Lower leg skin (tissue), 4 donors: ENCODE results near the gene ZNF444. TPM values are rescaled to one million over a fixed set of nuclear protein-coding genes. Genes with fewer than 3 reads are reported as not detected.
"Not testable (repeated sequence)": the region's sequence is repeated elsewhere in the genome, so short reads cannot be mapped to it uniquely, and the experiment has no call there.

Source experiments
- DNase-seq, 2 donors: peaks; one replicate each; pipeline ENCODE4 v3.0.0-alpha.2; 2019; ENCODE audit warnings: low spot score in 2 of 2
- H3K4me3 ChIP-seq: fragments of 200-600 bp; sonication (generic); 2 replicates; pipeline ENCODE4 v1.5.1; 2017; ENCODE audit warnings: mild to moderate bottlenecking, low read depth; ENCODE audit not compliant: poor library complexity, severe bottlenecking
- CTCF ChIP-seq, 3 donors: fragments of 450-650 bp; IDR thresholded peaks; one replicate each; pipeline ENCODE4 v1.5.1; 2016; ENCODE audit warnings: antibody characterized with exemption in 3 of 3, mild to moderate bottlenecking in 3 of 3, moderate library complexity in 2 of 3
- POLR2A ChIP-seq, 2 donors: fragments of 450-650 bp; IDR thresholded peaks; one replicate each; pipeline ENCODE4 v1.6.1; 2016 to 2017; ENCODE audit warnings: antibody characterized with exemption in 2 of 2, mild to moderate bottlenecking in 1 of 2, moderate library complexity in 1 of 2
- WGBS, 2 donors: methylation state at CpG; one replicate each; pipeline ENCODE4 v1.1.5; 2018; 5-methylcytosine and 5-hydroxymethylcytosine counted together
- intact Hi-C: fragments of 100-400 bp; cut with DNase I; formaldehyde crosslinking; loops from one replicate; pipeline ENCODE4 v1.15.0; 2023; ENCODE audit warnings: low total_unique reads
- total RNA-seq, 4 donors: library from RNA; depleted of rRNA; stranded (reverse); fragments of >200 nt; gene quantifications; one replicate each; pipeline ENCODE4 v1.1.0, GENCODE V29; 2016

ZNF444 gene
- total RNA-seq, 4 donors from 2014 or later: 22.1 to 39.5 (median 30.6) TPM

DNA sequence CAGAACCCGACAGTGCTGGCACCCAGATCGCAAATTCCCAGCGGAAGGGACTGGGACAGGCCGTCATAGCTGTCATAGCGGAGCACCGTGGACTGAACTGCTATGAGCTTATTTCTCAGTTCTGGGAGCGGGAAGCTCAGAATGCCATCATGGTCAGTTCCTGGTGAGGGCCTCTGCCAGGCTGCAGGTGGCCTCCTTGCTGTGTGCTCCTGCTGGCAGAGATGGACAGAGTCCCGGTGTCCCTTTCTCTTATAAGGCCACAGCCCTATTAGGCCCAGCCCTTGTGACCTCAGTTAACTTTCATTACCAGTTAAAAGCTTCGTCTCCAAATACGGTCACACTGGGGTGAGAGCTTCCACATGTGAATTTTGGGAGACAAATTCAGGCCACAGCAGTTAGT lies 4.6 kb downstream of the ZNF444 start:
- TF ChIP-seq CTCF (IDR thresholded peaks at IDR 0.05): no peak
- no peak for TF ChIP-seq POLR2A (IDR thresholded peaks at IDR 0.05)
- intact Hi-C loops: no loop called here
- no peak overlapping the region for H3K4me3 ChIP-seq
- DNase-seq: no peak
- WGBS, 2 donors: 82 to 92% methylated on average over 10 of the region's 10 CpGs

DNA sequence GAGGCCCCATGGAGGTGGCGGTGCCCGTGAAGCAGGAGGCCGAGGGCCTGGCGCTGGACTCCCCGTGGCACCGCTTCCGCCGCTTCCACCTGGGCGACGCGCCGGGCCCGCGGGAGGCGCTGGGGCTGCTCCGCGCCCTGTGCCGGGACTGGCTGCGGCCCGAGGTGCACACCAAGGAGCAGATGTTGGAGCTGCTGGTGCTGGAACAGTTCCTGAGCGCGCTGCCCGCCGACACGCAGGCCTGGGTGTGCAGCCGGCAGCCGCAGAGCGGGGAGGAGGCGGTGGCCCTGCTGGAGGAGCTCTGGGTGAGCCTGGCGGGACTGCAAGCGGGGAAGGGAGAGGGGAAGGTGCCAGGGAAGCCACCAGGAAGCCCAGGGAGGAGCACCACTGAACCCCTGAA lies 5.8 kb downstream of the ZNF444 start:
- no peak for DNase-seq
- TF ChIP-seq POLR2A (IDR thresholded peaks at IDR 0.05) (no peak), CTCF (IDR thresholded peaks at IDR 0.05) (no peak)
- 95% methylated on average over 11 to 26 of the region's 31 CpGs for WGBS, 2 donors
- no peak overlapping the region for H3K4me3 ChIP-seq
- intact Hi-C loops: no loop called here

GRCh38 chr19:56147307-56147706 lies 6.2 kb downstream of the ZNF444 start:
- H3K4me3 ChIP-seq: no peak overlapping the region
- no peak for TF ChIP-seq POLR2A (IDR thresholded peaks at IDR 0.05)
- intact Hi-C loops: no loop called here
- DNase-seq: no peak
- whole genome bisulfite sequencing, 2 donors: 94 to 96% methylated on average over 22 of the region's 22 CpGs

GRCh38 chr19:56148096-56148495 lies 7.0 kb downstream of the ZNF444 start:
- TF ChIP-seq CTCF (IDR thresholded peaks at IDR 0.05) (no peak), POLR2A (IDR thresholded peaks at IDR 0.05) (no peak)
- H3K4me3 ChIP-seq: no peak overlapping the region
- 94 to 95% methylated on average over 15 of the region's 15 CpGs for WGBS, 2 donors
- intact Hi-C loops: no loop called here
- DNase-seq: no peak

DNA sequence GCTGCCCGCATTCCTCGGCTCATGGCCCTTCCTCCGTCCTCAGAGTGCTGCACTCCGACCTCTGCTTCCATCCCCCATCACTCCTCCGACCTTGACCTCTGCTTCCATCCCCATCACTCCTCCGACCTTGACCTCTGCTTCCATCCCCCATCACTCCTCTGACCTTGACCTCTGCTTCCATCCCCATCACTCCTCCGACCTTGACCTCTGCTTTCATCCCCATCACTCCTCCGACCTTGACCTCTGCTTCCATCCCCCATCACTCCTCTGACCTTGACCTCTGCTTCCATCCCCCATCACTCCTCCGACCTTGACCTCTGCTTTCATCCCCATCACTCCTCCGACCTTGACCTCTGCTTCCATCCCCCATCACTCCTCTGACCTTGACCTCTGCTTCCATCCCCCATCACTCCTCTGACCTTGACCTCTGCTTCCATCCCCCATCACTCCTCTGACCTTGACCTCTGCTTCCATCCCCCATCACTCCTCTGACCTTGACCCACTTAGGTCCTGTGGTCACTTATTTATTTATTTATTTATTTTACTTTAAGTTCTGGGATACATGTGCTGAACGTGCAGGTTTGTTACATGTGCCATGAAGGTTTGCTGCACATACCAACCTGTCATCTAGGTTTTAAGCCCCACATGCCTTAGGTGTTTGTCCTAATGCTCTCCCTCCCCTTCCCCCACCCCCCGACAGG lies 8.0 kb downstream of the ZNF444 start:
- DNase-seq, H3K4me3 ChIP-seq, intact Hi-C loops: not testable (repeated sequence)
- 96% methylated on average over 12 of the region's 12 CpGs for WGBS, 2 donors

- no peak for TF ChIP-seq CTCF (IDR thresholded peaks at IDR 0.05)
- TF ChIP-seq POLR2A (IDR thresholded peaks at IDR 0.05): no peak
- intact Hi-C loops: no loop called here
- 86 to 96% methylated on average over 5 of the region's 5 CpGs for WGBS, 2 donors
- no peak for DNase-seq
- no peak overlapping the region for H3K4me3 ChIP-seq
Measured at GRCh38 chr19:56149656-56150038, 8.6 kb downstream of the ZNF444 start.

GRCh38 chr19:56150358-56150757 lies 9.3 kb downstream of the ZNF444 start:
- intact Hi-C loops: no loop called here
- no peak for TF ChIP-seq POLR2A (IDR thresholded peaks at IDR 0.05)
- no peak for TF ChIP-seq CTCF (IDR thresholded peaks at IDR 0.05)
- H3K4me3 ChIP-seq: no peak overlapping the region
- 93 to 95% methylated on average over 11 of the region's 11 CpGs for WGBS, 2 donors
- DNase-seq: no peak
